Activated T-helper 1 cell treated with anti-CD3 and anti-CD28 coated beads, Interleukin-12 subunit alpha, Interleukin-12 subunit beta, Interleukin-2, Interleukin-4 antibody, amounts not matched to agents 30 ng/mL and 10 ng/mL and 1 ng/mL, durations not matched to agents 14 hours and 24 hours and 36 hours (primary cell): ENCODE measurements around the gene AIM2. TPM values are rescaled to one million over a fixed set of nuclear protein-coding genes. Genes with fewer than 3 reads are reported as not detected.
"Not testable (repeated sequence)": the region's sequence is repeated elsewhere in the genome, so short reads cannot be mapped to it uniquely, and the experiment has no call there.

Source experiments
- DNase-seq: peaks from one replicate; pipeline ENCODE4 v3.0.0; 2021; ENCODE audit warnings: low spot score
- H3K27ac Mint-ChIP-seq: one replicate; pipeline ENCODE4 v1.8.0; 2021; ENCODE audit warnings: mild to moderate bottlenecking, mixed read lengths
- H3K27me3 Mint-ChIP-seq: one replicate; pipeline ENCODE4 v1.8.0; 2022; ENCODE audit warnings: mild to moderate bottlenecking, moderate library complexity, mixed read lengths; ENCODE audit not compliant: insufficient read depth
- H3K36me3 Mint-ChIP-seq: one replicate; pipeline ENCODE4 v1.8.0; 2021; ENCODE audit warnings: low read depth, mixed read lengths
- H3K4me1 Mint-ChIP-seq: one replicate; pipeline ENCODE4 v1.8.0; 2021; ENCODE audit warnings: low read depth, mixed read lengths
- H3K4me3 Mint-ChIP-seq: one replicate; pipeline ENCODE4 v1.8.0; 2021; ENCODE audit warnings: mild to moderate bottlenecking, moderate library complexity, mixed read lengths
- H3K9me3 Mint-ChIP-seq: one replicate; pipeline ENCODE4 v1.8.0; 2021; ENCODE audit warnings: mixed read lengths
- intact Hi-C: fragments of 100-400 bp; cut with micrococcal nuclease; formaldehyde crosslinking; loops from one replicate; pipeline ENCODE4 v1.15.1; 2024
- total RNA-seq: library from RNA; stranded (reverse); gene quantifications from 2 replicates; pipeline ENCODE4 v1.2.3, GENCODE V29; 2022

The AIM2 gene
- total RNA-seq, 1 donor from 2014 or later: 49.0 TPM

DNA sequence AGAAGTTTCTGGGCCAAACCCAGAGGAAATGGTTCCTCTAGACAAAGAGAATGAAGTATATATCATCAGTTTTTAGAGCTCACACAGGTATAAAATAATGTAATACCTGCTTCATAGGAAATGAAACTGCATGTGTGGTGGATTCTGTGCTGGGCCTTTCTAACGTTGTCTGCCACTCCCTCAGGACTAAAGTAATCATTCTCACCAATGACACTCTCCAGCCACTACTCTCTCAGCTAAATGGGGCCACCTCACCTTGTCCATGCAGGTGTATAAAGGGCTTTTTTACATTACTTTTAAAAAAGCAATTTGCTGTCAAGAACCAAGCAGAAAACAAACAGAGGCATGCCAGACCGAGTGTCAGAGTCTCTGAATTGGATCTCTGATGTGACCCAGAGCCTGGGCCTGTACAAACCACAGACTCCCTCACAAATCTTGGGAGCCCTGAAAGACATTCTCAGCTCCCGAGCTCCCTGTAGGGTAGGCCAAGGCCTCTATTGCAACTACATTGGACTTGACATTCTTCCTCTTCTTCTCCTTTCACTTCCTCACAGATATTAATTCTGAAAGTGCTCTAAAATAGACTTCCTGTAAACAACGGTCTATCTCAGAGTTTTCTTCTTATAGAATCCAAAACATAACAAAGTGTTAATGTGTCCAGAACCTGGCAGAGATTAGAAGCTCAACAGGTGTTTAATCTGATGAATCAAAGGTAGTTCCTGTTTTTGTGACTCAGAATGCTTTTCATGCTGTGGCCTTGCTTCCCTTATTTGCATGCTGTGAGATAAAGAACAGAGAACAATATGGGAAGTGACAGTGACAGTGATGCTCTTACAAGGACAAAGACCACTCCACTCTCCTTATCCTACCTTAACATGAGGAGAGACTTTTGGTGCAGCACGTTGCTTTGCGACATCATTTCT lies 8.6 kb downstream of the AIM2 start:
- H3K4me1 Mint-ChIP-seq: peaks cover 43% of the 10 kb centered on the region
- H3K27ac Mint-ChIP-seq: peak overlapping the region; percentile 90
- peaks cover 48% of the 10 kb centered on the region for H3K36me3 Mint-ChIP-seq

DNA sequence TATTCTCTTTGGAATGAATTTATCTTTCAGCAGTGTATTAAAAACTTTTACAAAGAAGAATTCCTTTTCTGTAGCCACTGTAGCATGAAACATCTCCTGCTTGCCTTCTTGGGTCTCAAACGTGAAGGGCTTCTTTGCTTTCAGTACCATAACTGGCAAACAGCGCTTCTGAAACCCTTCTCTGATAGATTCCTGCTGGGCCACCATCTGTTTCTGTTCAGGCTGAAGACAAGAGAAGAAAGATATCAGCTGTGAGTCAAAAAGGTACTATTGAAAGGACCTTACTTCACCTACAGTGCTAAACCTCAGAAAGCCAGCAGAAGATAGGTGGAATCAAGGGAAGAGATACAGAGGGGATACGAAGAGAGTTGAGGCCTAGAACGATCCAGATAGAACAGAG lies 10.5 kb downstream of the AIM2 start:
- no peaks in the 10 kb centered on the region for H3K9me3 Mint-ChIP-seq
- intact Hi-C loops: no loop called here
- peaks cover 52% of the 10 kb centered on the region for H3K36me3 Mint-ChIP-seq
- no peak overlapping the region for H3K4me3 Mint-ChIP-seq
- H3K27me3 Mint-ChIP-seq: no peaks in the 10 kb centered on the region
- H3K4me1 Mint-ChIP-seq: peaks cover 29% of the 10 kb centered on the region
- no peak overlapping the region for H3K27ac Mint-ChIP-seq
- no peak for DNase-seq

More for the DNA sequence above, 8.6 kb downstream of the AIM2 start:
- intact Hi-C loops: loop anchor here (1.0 kb wide), 1 partner anchor 8 kb away; the partner anchor contains the start of gene AIM2
- DNase-seq: no peak
- Mint-ChIP-seq H3K9me3 (no peaks in the 10 kb centered on the region), H3K27me3 (no peaks in the 10 kb centered on the region), H3K4me3 (peak overlapping the region; percentile 72)

- Mint-ChIP-seq H3K36me3 (peaks cover 49% of the 10 kb centered on the region), H3K4me3 (no peak overlapping the region), H3K9me3 (no peaks in the 10 kb centered on the region), H3K27me3 (no peaks in the 10 kb centered on the region), H3K27ac (no peak overlapping the region), H3K4me1 (peaks cover 26% of the 10 kb centered on the region)
- intact Hi-C loops: no loop called here
- DNase-seq: no peak
Observed at GRCh38 chr1:159065106-159065505, 11.5 kb downstream of the AIM2 start.

DNA sequence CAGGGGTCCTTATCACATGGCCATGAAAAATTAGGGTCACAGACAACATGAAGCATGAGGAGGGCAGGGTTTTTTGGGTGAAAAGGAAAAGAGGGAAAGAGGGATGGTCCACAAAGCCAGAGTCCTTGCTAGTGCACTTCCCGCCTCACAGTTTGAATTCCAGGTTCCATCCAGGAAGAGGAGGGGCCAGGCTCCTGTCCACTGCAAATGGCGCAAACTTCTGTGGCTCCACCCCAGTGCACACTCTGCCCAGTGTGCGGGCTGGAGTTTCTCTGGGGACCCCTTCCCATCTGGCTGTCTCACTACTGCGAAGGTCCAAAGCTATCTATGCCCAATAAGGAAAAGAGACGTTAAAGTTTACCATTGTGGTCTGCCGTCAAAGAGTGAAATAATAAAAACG lies 17.8 kb downstream of the AIM2 start:
- H3K36me3 Mint-ChIP-seq: peaks cover 64% of the 10 kb centered on the region

DNA sequence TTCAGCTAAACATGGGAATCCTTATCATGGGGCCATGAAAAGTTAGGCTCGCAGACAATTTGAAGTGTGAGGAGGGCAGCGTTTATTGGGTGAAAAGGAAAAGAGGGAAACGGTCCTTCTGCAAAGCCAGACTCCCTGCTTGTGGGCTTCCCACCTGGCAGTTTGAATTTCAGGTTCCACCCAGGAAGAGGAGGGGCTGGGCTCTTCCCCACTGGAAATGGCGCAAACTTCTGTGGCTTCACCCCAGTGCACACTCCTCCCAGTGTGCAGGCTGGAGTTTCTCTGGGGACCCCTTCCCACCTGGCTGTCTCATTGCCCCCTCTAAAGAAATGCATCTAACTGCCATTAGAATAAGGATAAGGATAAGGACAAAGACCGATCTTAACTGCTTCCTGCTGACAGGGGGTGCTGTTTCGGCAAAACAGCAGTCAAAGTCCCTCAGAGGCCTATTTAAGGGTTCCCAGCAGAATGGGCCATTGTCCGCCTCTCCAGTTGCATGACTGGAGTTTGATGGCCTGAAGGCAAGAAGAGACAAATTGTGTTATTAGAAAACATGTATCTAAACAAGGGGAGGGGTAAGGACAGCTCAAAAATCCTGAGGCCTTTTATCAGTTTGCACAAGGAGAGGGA lies 20.4 kb downstream of the AIM2 start:
- Mint-ChIP-seq H3K4me3 (no peak overlapping the region), H3K4me1 (peaks cover 47% of the 10 kb centered on the region), H3K27ac (peak overlapping the region; percentile 47), H3K9me3 (no peaks in the 10 kb centered on the region), H3K27me3 (no peaks in the 10 kb centered on the region), H3K36me3 (peaks cover 65% of the 10 kb centered on the region)
- intact Hi-C loops: no loop called here
- no peak for DNase-seq

More for the DNA sequence above, 17.8 kb downstream of the AIM2 start:
- Mint-ChIP-seq H3K9me3 (no peaks in the 10 kb centered on the region), H3K4me1 (peaks cover 24% of the 10 kb centered on the region), H3K4me3 (no peak overlapping the region), H3K27ac (no peak overlapping the region), H3K27me3 (no peaks in the 10 kb centered on the region)
- intact Hi-C loops: no loop called here
- DNase-seq: no peak

GRCh38 chr1:159055181-159055641 lies 21.4 kb downstream of the AIM2 start:
- no peaks in the 10 kb centered on the region for H3K9me3 Mint-ChIP-seq
- H3K27me3 Mint-ChIP-seq: no peaks in the 10 kb centered on the region
- intact Hi-C loops: no loop called here
- DNase-seq: no peak
- no peak overlapping the region for H3K4me3 Mint-ChIP-seq
- H3K27ac Mint-ChIP-seq: peak overlapping the region; percentile 56
- peaks cover 70% of the 10 kb centered on the region for H3K36me3 Mint-ChIP-seq
- peaks cover 52% of the 10 kb centered on the region for H3K4me1 Mint-ChIP-seq

- H3K9me3 Mint-ChIP-seq: no peaks in the 10 kb centered on the region
Observed at GRCh38 chr1:159054427-159054826, 22.1 kb downstream of the AIM2 start.

DNA sequence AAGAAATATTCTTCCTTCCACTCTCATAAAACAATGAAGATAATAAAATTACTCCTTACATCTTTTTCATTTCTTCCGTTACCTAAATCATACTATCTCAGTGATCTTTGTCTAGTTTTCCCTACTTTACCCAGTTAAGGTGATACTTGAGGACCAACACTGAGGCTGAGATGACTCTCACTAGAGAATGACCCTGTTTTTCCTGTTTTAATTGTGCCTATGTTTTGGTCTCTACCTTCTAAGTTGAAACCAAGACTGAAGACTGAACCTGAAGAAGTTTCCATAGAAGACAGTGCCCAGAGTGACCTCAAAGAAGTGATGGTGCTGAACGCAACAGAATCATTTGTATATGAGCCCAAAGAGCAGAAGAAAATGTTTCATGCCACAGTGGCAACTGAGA lies 25.1 kb downstream of the AIM2 start:
- DNase-seq: no peak
- intact Hi-C loops: no loop called here
- Mint-ChIP-seq H3K27ac (peak overlapping the region; percentile 91), H3K4me3 (no peak overlapping the region), H3K9me3 (no peaks in the 10 kb centered on the region), H3K27me3 (no peaks in the 10 kb centered on the region), H3K4me1 (peaks cover 71% of the 10 kb centered on the region), H3K36me3 (peaks cover 74% of the 10 kb centered on the region)

More at GRCh38 chr1:159054427-159054826, 22.1 kb downstream of the AIM2 start:
- Mint-ChIP-seq H3K4me1 (peaks cover 58% of the 10 kb centered on the region), H3K27me3 (no peaks in the 10 kb centered on the region), H3K36me3 (peaks cover 69% of the 10 kb centered on the region), H3K4me3 (no peak overlapping the region), H3K27ac (peak overlapping the region; percentile 75)
- intact Hi-C loops: no loop called here
- no peak for DNase-seq

DNA sequence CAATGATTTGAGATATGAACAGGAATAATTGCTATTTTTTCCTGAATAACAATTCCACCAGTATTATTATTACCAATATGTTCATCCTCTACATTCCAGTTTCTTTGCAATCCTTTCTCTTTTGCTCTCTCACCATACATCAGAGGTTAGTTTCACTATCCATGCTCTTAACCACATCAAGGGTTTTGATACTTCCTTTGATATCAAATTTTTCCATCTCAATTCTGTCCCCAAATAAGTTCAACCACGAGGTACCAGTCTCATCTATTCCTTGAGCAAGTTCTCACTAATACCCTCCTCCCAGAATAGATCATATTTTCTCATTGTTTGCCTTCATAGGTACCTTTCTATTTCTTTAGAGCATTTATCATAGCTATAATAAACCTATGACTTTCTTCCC lies 30.1 kb downstream of the AIM2 start:
- Mint-ChIP-seq H3K4me3 (peak overlapping the region; percentile 17), H3K4me1 (peaks cover 63% of the 10 kb centered on the region)
- intact Hi-C loops: loop anchor here (1.0 kb wide), 3 partner anchors 31 to 43 kb away; no protein-coding TSS in a partner anchor

GRCh38 chr1:159040893-159041724 lies 35.5 kb downstream of the AIM2 start:
- no peak for DNase-seq
- intact Hi-C loops: loop anchor here (2.0 kb wide), 1 partner anchor 14 kb away; no protein-coding TSS in a partner anchor
- H3K9me3 Mint-ChIP-seq: no peaks in the 10 kb centered on the region
- H3K27ac Mint-ChIP-seq: peak overlapping the region; percentile 67
- H3K27me3 Mint-ChIP-seq: no peaks in the 10 kb centered on the region
- H3K36me3 Mint-ChIP-seq: peaks cover 57% of the 10 kb centered on the region
- H3K4me1 Mint-ChIP-seq: peaks cover 57% of the 10 kb centered on the region
- no peak overlapping the region for H3K4me3 Mint-ChIP-seq

More for the DNA sequence above, 30.1 kb downstream of the AIM2 start:
- H3K9me3 Mint-ChIP-seq, H3K27me3 Mint-ChIP-seq, DNase-seq: not testable (repeated sequence)
- Mint-ChIP-seq H3K27ac (peak overlapping the region; percentile 81), H3K36me3 (peaks cover 61% of the 10 kb centered on the region)

GRCh38 chr1:159040206-159040605 lies 36.4 kb downstream of the AIM2 start:
- H3K27me3 Mint-ChIP-seq: no peaks in the 10 kb centered on the region
- no peak overlapping the region for H3K4me3 Mint-ChIP-seq
- no peak overlapping the region for H3K27ac Mint-ChIP-seq
- no peaks in the 10 kb centered on the region for H3K9me3 Mint-ChIP-seq
- H3K36me3 Mint-ChIP-seq: peaks cover 59% of the 10 kb centered on the region
- peaks cover 63% of the 10 kb centered on the region for H3K4me1 Mint-ChIP-seq
- DNase-seq: no peak
- intact Hi-C loops: loop anchor here (2.0 kb wide), 1 partner anchor 13 kb away; no protein-coding TSS in a partner anchor

- peaks cover 6% of the 10 kb centered on the region for H3K9me3 Mint-ChIP-seq
- H3K27me3 Mint-ChIP-seq: no peaks in the 10 kb centered on the region
- intact Hi-C loops: no loop called here
- H3K36me3 Mint-ChIP-seq: peaks cover 86% of the 10 kb centered on the region
- no peak for DNase-seq
- no peak overlapping the region for H3K4me3 Mint-ChIP-seq
- H3K27ac Mint-ChIP-seq: peak overlapping the region; percentile 77
- H3K4me1 Mint-ChIP-seq: peaks cover 83% of the 10 kb centered on the region
Observed at GRCh38 chr1:159030877-159031447, 45.6 kb downstream of the AIM2 start.
